ENCODE measurements around the gene BICDL1. TPM values are rescaled to one million over a fixed set of nuclear protein-coding genes. Genes with fewer than 3 reads are reported as not detected.

Gene BICDL1
- total and polyA plus RNA-seq, 2 of the 4 experiments (the other 2 are of a cell fraction): not detected

DNA sequence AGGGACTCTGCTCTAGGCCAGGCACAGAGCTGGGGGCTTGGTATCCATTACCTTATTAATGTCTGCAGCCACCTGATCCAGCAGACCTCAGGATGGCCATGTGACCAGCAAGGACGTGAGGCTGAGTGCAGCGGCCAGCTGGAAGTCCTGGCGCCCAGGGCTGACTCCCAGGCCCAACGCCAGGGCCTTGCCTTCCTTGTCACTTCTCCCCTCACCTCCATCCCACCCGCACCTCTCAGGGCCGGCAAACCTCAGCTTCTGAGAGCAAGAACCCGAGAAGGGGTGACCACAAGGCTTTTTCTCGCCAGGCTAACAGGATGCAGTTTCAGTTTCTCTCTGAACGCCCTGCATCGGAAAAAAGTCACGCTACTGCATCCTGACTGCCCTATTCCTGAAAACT, 112.1 kb downstream of the BICDL1 start:
- no peaks in the 10 kb centered on the region for H3K9me3 ChIP-seq (ENCODE audit: control insufficient read depth, insufficient read depth, low read length)
- in situ Hi-C loops (cut with MboI; ENCODE audit: low sequenced_read_pairs): loop anchor here (25.0 kb wide), 1 partner anchor 1739 kb away; the partner anchor contains the start of gene TAOK3
- peaks cover 77% of the 10 kb centered on the region for H4K20me1 ChIP-seq (ENCODE audit: insufficient read depth, low read length)
- H3K9me1 ChIP-seq (ENCODE audit: insufficient read depth, low read length): peaks cover 15% of the 10 kb centered on the region
- H3K56ac ChIP-seq (ENCODE audit: extremely low read depth, insufficient read depth, low read length): no peak overlapping the region
- dilution Hi-C loops (cut with HindIII; ENCODE audit: low sequenced_read_pairs, unreplicated experiment): no loop called here
- no peak overlapping the region for H4K8ac ChIP-seq (ENCODE audit: low read depth in 2 of 2, low read length in 2 of 2)
- no peak overlapping the region for H2AFZ ChIP-seq (replicated peaks; ENCODE audit: low read length, poor library complexity)
- WGBS, 2 experiments (ENCODE audit: extremely low coverage in 2 of 2, insufficient read length in 1 of 2): 59% methylated on average over 4 of the region's 11 CpGs; no CpG with 5 or more reads in 1 of the 2 experiments
- no peak overlapping the region for H3K14ac ChIP-seq (replicated peaks; ENCODE audit: low read depth, low read length)
- no TSS peak for BruUV-seq (replicated peaks)
- TF ChIP-seq RFX5 (IDR thresholded peaks at IDR 0.05; ENCODE audit: low read depth, low read length): no peak
- no peak for TF ChIP-seq NFE2L2 (IDR thresholded peaks at IDR 0.05; ENCODE audit: low read depth, low read length)
- TF ChIP-seq ELK1 (IDR thresholded peaks at IDR 0.05; ENCODE audit: borderline replicate concordance, low read depth, low read length): no peak
- no peak for TF ChIP-seq FOS (IDR thresholded peaks at IDR 0.05; ENCODE audit: low read depth, low read length)
- TF ChIP-seq, protein P1, sequence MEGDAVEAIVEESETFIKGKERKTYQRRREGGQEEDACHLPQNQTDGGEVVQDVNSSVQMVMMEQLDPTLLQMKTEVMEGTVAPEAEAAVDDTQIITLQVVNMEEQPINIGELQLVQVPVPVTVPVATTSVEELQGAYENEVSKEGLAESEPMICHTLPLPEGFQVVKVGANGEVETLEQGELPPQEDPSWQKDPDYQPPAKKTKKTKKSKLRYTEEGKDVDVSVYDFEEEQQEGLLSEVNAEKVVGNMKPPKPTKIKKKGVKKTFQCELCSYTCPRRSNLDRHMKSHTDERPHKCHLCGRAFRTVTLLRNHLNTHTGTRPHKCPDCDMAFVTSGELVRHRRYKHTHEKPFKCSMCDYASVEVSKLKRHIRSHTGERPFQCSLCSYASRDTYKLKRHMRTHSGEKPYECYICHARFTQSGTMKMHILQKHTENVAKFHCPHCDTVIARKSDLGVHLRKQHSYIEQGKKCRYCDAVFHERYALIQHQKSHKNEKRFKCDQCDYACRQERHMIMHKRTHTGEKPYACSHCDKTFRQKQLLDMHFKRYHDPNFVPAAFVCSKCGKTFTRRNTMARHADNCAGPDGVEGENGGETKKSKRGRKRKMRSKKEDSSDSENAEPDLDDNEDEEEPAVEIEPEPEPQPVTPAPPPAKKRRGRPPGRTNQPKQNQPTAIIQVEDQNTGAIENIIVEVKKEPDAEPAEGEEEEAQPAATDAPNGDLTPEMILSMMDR (conservative IDR thresholded peaks at IDR 0.05; ENCODE audit: low read depth, low read length): no peak
- no peak for TF ChIP-seq BHLHE40 (IDR thresholded peaks at IDR 0.05; ENCODE audit: low read depth, low read length)
- TF ChIP-seq POLR2A (IDR thresholded peaks at IDR 0.05; ENCODE audit: low read depth, low read length): no peak
- no peak for TF ChIP-seq CEBPB (IDR thresholded peaks at IDR 0.05; ENCODE audit: low read depth, low read length)
- TF ChIP-seq, protein P2, sequence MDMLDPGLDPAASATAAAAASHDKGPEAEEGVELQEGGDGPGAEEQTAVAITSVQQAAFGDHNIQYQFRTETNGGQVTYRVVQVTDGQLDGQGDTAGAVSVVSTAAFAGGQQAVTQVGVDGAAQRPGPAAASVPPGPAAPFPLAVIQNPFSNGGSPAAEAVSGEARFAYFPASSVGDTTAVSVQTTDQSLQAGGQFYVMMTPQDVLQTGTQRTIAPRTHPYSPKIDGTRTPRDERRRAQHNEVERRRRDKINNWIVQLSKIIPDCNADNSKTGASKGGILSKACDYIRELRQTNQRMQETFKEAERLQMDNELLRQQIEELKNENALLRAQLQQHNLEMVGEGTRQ (IDR thresholded peaks at IDR 0.05; ENCODE audit: low read depth, low read length): no peak; the same call in 1 of the 2 replicates
- TF ChIP-seq MAFK (IDR thresholded peaks at IDR 0.05; ENCODE audit: low read depth, low read length): no peak
- TF ChIP-seq RCOR1 (IDR thresholded peaks at IDR 0.05; ENCODE audit: insufficient replicate concordance, low read length): no peak
- no peak for TF ChIP-seq MAZ (IDR thresholded peaks at IDR 0.05; ENCODE audit: borderline replicate concordance, low read depth, low read length)
- no peak for TF ChIP-seq RAD21 (IDR thresholded peaks at IDR 0.05; ENCODE audit: low read length)
- TF ChIP-seq MXI1 (IDR thresholded peaks at IDR 0.05; ENCODE audit: borderline replicate concordance, low read depth, low read length): no peak
- no peak for TF ChIP-seq CHD1 (IDR thresholded peaks at IDR 0.05; ENCODE audit: low read depth, low read length)
- TF ChIP-seq SMC3 (IDR thresholded peaks at IDR 0.05; ENCODE audit: low read depth, low read length): no peak
- H3K23ac ChIP-seq (ENCODE audit: low read depth, low read length): no peak overlapping the region
- H3K79me1 ChIP-seq (ENCODE audit: low read depth in 1 of 2, low read length in 2 of 2): peaks cover 17 to 80% of the 10 kb centered on the region in 2 experiments
- intact Hi-C loops (cut with micrococcal nuclease): no loop called here
- no peak overlapping the region for H3K4me2 ChIP-seq (ENCODE audit: low read depth, low read length)
- peaks cover 7% of the 10 kb centered on the region; the same call in 1 of the 2 replicates for H3K4me1 ChIP-seq (ENCODE audit: control insufficient read depth, insufficient read depth, low read length)
- peaks cover 62% of the 10 kb centered on the region for H3K36me3 ChIP-seq (ENCODE audit: control insufficient read depth, insufficient read depth, low read length)
- CTCF ChIA-PET: no interaction called here
- H4K91ac ChIP-seq (ENCODE audit: insufficient read depth, low read depth, low read length): no peak overlapping the region
- no peaks in the 10 kb centered on the region for H3K27me3 ChIP-seq (ENCODE audit: control insufficient read depth, insufficient read depth, low read length)
- POLR2A ChIA-PET (ENCODE audit: unreplicated experiment): no interaction called here
- no peak overlapping the region for H2BK5ac ChIP-seq (ENCODE audit: low read depth, low read length, poor library complexity, severe bottlenecking)
- ATAC-seq (ENCODE audit: low read depth) (peak; percentile 19; the same call in 1 of the 2 replicates), DNase-seq (no peak)
- no peak overlapping the region for H3K18ac ChIP-seq (ENCODE audit: low read depth, low read length)
- H3K4ac ChIP-seq (ENCODE audit: low read depth, low read length): no peak overlapping the region
- no peak overlapping the region for H2BK15ac ChIP-seq (ENCODE audit: low read depth, low read length)
- no peak overlapping the region for H2BK120ac ChIP-seq (ENCODE audit: low read depth, low read length)
- no peak overlapping the region for H3K27ac ChIP-seq (ENCODE audit: insufficient read depth, low read length)
- no peak overlapping the region for H2AK5ac ChIP-seq (ENCODE audit: low read depth, low read length)
- peak overlapping the region; percentile 70 for H2AK9ac ChIP-seq (replicated peaks; ENCODE audit: low read depth, low read length, poor library complexity)
- H4K5ac ChIP-seq (ENCODE audit: low read depth, low read length): no peak overlapping the region
- H2BK20ac ChIP-seq (ENCODE audit: low read depth, low read length): no peak overlapping the region
- H3K4me3 ChIP-seq (ENCODE audit: insufficient read depth, low read depth, low read length): no peak overlapping the region
- H3K9ac ChIP-seq (ENCODE audit: low read depth, low read length): no peak overlapping the region

Data from IMR-90 (cell line).